Middle frontal gyrus (tissue), 1 donor: ENCODE data around the gene PRDM15.
A peak's percentile ranks its signal among the peaks of the same experiment; 100 is the strongest.

Experiments
- DNase-seq: peaks from one replicate; pipeline ENCODE4 v3.0.0-alpha.2; 2015; ENCODE audit warnings: low spot score; ENCODE audit errors: extremely low spot score

Gene PRDM15

GRCh38 chr21:41780337-41781049, 98.7 kb downstream of the PRDM15 start:
- DNase-seq = no peak

- no peak for DNase-seq
Measured at GRCh38 chr21:41779659-41780058, 99.5 kb downstream of the PRDM15 start.

- DNase-seq = no peak
Measured at GRCh38 chr21:41778930-41779600, 100.1 kb downstream of the PRDM15 start.

GRCh38 chr21:41777951-41778815, 101.0 kb downstream of the PRDM15 start:
- peak; percentile 68 for DNase-seq

- DNase-seq = no peak
Measured at GRCh38 chr21:41776778-41777177, 102.4 kb downstream of the PRDM15 start.

GRCh38 chr21:41775149-41775472, 104.0 kb downstream of the PRDM15 start:
- DNase-seq = no peak

GRCh38 chr21:41774467-41775148, 104.5 kb downstream of the PRDM15 start:
- no peak for DNase-seq

GRCh38 chr21:41772351-41773080, 106.6 kb downstream of the PRDM15 start:
- no peak for DNase-seq

- no peak for DNase-seq
Measured at GRCh38 chr21:41771625-41771945, 107.6 kb downstream of the PRDM15 start.

- DNase-seq = no peak
Measured at GRCh38 chr21:41770901-41771624, 108.1 kb downstream of the PRDM15 start.

GRCh38 chr21:41769933-41770332, 109.2 kb downstream of the PRDM15 start:
- no peak for DNase-seq

- DNase-seq = no peak
Measured at GRCh38 chr21:41769521-41769920, 109.6 kb downstream of the PRDM15 start.

GRCh38 chr21:41769111-41769510, 110.0 kb downstream of the PRDM15 start:
- no peak for DNase-seq

- no peak for DNase-seq
Measured at GRCh38 chr21:41768437-41769042, 110.6 kb downstream of the PRDM15 start.

GRCh38 chr21:41767606-41768436, 111.3 kb downstream of the PRDM15 start:
- no peak for DNase-seq

GRCh38 chr21:41766883-41767605, 112.1 kb downstream of the PRDM15 start, which contains the start of gene RIPK4:
TSS of gene RIPK4 (minus strand) at chr21:41767052. CDS start at chr21:41767041, 11 bp downstream.
- no peak for DNase-seq

GRCh38 chr21:41765973-41766882, 112.9 kb downstream of the PRDM15 start:
- DNase-seq = no peak
